Measurements from ENCODE around the gene TACSTD2.
"Not testable (repeated sequence)": the region's sequence is repeated elsewhere in the genome, so short reads cannot be mapped to it uniquely, and the experiment has no call there.

Gene TACSTD2, protein sequence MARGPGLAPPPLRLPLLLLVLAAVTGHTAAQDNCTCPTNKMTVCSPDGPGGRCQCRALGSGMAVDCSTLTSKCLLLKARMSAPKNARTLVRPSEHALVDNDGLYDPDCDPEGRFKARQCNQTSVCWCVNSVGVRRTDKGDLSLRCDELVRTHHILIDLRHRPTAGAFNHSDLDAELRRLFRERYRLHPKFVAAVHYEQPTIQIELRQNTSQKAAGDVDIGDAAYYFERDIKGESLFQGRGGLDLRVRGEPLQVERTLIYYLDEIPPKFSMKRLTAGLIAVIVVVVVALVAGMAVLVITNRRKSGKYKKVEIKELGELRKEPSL

DNA sequence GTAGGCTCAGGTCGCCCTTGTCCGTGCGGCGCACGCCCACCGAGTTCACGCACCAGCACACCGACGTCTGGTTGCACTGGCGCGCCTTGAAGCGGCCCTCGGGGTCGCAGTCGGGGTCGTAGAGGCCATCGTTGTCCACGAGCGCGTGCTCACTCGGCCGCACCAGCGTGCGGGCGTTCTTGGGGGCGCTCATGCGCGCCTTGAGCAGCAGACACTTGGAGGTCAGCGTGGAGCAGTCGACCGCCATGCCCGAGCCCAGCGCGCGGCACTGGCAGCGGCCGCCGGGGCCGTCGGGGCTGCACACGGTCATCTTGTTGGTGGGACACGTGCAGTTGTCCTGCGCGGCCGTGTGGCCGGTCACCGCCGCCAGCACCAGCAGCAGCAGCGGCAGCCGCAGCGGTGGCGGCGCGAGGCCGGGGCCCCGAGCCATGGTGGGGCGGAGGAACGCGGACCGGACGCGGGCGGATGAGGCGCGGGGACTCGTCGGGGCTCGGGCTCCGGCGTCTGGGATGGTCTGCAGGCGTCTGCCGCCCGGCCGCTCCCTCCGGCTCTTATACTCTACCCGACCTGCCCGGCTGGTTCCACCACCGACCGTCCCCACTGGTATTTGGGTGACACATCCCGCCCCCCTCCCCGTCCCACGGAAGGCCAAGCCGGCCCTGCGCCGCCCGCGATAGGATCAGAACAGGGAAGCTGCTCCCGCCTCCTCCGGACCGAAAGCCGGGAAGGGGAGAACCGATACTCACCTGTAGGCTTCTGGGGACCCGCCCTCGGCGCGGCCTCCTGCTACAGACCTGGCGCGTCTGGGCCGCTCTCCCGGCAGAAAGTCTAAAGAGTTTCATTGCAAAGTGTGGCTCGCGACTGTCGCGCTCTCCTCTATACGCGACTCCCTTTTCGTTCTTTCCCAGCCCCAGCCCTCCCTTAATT, at the start of gene TACSTD2:
TACSTD2 (minus strand) TSS at position 526 of the 927 bp plus-strand sequence; CDS start at position 430, 96 bp downstream.
- no peaks in the 10 kb centered on the region for H4K20me1 ChIP-seq (ENCODE audit: control insufficient read depth, insufficient read depth, low read depth, low read length)
- H3K27ac ChIP-seq (ENCODE audit: low read depth, low read length), result no peak within 1 kb of the TSS
- TF ChIP-seq EZH2phosphoT487 (IDR thresholded peaks at IDR 0.05; ENCODE audit: borderline replicate concordance, low read length), result no peak
- TF ChIP-seq, protein P1, sequence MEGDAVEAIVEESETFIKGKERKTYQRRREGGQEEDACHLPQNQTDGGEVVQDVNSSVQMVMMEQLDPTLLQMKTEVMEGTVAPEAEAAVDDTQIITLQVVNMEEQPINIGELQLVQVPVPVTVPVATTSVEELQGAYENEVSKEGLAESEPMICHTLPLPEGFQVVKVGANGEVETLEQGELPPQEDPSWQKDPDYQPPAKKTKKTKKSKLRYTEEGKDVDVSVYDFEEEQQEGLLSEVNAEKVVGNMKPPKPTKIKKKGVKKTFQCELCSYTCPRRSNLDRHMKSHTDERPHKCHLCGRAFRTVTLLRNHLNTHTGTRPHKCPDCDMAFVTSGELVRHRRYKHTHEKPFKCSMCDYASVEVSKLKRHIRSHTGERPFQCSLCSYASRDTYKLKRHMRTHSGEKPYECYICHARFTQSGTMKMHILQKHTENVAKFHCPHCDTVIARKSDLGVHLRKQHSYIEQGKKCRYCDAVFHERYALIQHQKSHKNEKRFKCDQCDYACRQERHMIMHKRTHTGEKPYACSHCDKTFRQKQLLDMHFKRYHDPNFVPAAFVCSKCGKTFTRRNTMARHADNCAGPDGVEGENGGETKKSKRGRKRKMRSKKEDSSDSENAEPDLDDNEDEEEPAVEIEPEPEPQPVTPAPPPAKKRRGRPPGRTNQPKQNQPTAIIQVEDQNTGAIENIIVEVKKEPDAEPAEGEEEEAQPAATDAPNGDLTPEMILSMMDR (IDR thresholded peaks at IDR 0.05; ENCODE audit: low read depth, low read length, poor library complexity, severe bottlenecking), result no peak
- no peaks in the 10 kb centered on the region for H3K4me1 ChIP-seq (ENCODE audit: control insufficient read depth, low read length)
- no peaks in the 10 kb centered on the region for H3K9me2 ChIP-seq (replicated peaks; ENCODE audit: control insufficient read depth, low read length)
- H3K79me2 ChIP-seq (ENCODE audit: control insufficient read depth, low read length), result no peaks in the 10 kb centered on the region
- no peaks in the 10 kb centered on the region for H3F3A ChIP-seq (ENCODE audit: control insufficient read depth, insufficient read depth)
- H3K27me3 ChIP-seq (ENCODE audit: control insufficient read depth, low read length), result peaks cover 15% of the 10 kb centered on the region
- no peaks in the 10 kb centered on the region for H3K36me3 ChIP-seq (ENCODE audit: control insufficient read depth, low read length)
- no peak within 1 kb of the TSS for H3K4me2 ChIP-seq (ENCODE audit: low read length)
- no peaks in the 10 kb centered on the region for H3K9me3 ChIP-seq (ENCODE audit: control insufficient read depth, insufficient read depth, low read length)
- no peak within 1 kb of the TSS for H3K4me3 ChIP-seq (ENCODE audit: low read length)

DNA sequence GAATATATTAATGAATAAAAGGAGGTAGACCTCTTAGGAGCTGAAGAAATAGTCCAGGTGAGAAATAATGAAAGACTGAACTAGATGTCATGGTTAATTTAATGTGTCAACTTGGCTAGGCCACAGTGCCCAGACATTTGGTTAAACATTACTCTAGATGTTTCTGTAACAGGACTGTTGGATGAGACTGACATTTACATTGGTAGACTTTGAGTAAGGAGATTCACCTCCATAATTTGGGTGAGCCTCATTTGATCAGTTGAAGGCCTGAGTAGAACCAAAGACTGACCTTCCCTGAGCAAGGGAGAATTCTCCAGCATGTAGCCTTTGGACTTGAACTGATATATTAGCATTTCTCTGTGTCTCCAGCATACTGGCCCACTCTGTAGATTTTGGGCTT, 49.2 kb upstream of the TACSTD2 start:
- Histone ChIP-seq H3K4me1 (ENCODE audit: control insufficient read depth, low read length) (no peaks in the 10 kb centered on the region), H3K27me3 (ENCODE audit: control insufficient read depth, low read length) (no peaks in the 10 kb centered on the region), H3K9me2 (replicated peaks; ENCODE audit: control insufficient read depth, low read length) (no peaks in the 10 kb centered on the region), H3K79me2 (ENCODE audit: control insufficient read depth, low read length) (no peaks in the 10 kb centered on the region), H3K4me3 (ENCODE audit: low read length) (no peak overlapping the region), H3K9me3 (ENCODE audit: control insufficient read depth, insufficient read depth, low read length) (no peaks in the 10 kb centered on the region), H3K27ac (ENCODE audit: low read depth, low read length) (no peak overlapping the region), H3K36me3 (ENCODE audit: control insufficient read depth, low read length) (no peaks in the 10 kb centered on the region), H3K4me2 (ENCODE audit: low read length) (no peak overlapping the region), H4K20me1 (ENCODE audit: control insufficient read depth, insufficient read depth, low read depth, low read length) (no peaks in the 10 kb centered on the region), H3F3A (ENCODE audit: control insufficient read depth, insufficient read depth) (no peaks in the 10 kb centered on the region)
- no peak for TF ChIP-seq EZH2phosphoT487 (IDR thresholded peaks at IDR 0.05; ENCODE audit: borderline replicate concordance, low read length)
- TF ChIP-seq, protein P1 (IDR thresholded peaks at IDR 0.05; ENCODE audit: low read depth, low read length, poor library complexity, severe bottlenecking), result no peak

DNA sequence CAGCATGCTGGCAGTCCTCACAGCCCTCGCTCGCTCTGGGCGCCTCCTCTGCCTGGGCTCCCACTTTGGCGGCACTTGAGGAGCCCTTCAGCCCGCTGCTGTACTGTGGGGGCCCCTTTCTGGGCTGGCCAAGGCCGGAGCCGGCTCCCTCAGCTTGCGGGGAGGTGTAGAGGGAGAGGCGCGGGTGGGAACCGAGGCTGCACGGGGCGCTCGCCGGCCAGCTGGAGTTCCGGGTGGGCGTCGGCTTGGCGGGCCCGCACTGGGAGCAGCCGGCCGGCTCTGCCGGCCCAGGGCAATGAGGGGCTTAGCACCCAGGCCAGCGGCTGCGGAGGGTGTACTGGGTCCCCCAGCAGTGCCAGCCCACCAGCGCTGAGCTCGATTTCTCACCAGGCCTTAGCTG, 46.2 kb upstream of the TACSTD2 start:
- H3K4me1 ChIP-seq (ENCODE audit: control insufficient read depth, low read length); H3K4me2 ChIP-seq (ENCODE audit: low read length); H3F3A ChIP-seq (ENCODE audit: control insufficient read depth, insufficient read depth); H3K27ac ChIP-seq (ENCODE audit: low read depth, low read length); H4K20me1 ChIP-seq (ENCODE audit: control insufficient read depth, insufficient read depth, low read depth, low read length); H3K36me3 ChIP-seq (ENCODE audit: control insufficient read depth, low read length); H3K79me2 ChIP-seq (ENCODE audit: control insufficient read depth, low read length); H3K4me3 ChIP-seq (ENCODE audit: low read length); H3K9me3 ChIP-seq (ENCODE audit: control insufficient read depth, insufficient read depth, low read length); H3K9me2 ChIP-seq (replicated peaks; ENCODE audit: control insufficient read depth, low read length); H3K27me3 ChIP-seq (ENCODE audit: control insufficient read depth, low read length): not testable (repeated sequence)

DNA sequence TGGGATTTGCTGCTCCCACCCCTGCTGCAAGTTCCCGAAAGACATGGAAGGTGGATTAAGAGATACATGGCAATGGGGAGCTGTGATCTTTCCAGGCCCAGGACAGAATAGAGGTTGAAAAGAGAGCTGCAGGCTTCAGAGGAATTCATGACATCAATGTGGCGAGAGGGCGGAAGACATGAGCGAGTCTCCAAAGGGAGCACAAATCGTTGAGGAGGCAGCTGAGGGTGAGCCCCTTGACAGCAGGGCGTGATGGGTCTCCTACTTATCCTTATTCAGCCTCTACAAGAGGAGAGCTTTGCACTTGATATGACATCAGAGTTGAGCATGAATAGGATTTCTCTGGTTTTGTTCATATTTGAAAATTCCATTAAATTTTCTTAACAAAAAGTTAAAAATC, 45.5 kb upstream of the TACSTD2 start:
- Histone ChIP-seq H3K4me3 (ENCODE audit: low read length) (no peak overlapping the region), H4K20me1 (ENCODE audit: control insufficient read depth, insufficient read depth, low read depth, low read length) (no peaks in the 10 kb centered on the region), H3K27me3 (ENCODE audit: control insufficient read depth, low read length) (no peaks in the 10 kb centered on the region), H3K79me2 (ENCODE audit: control insufficient read depth, low read length) (no peaks in the 10 kb centered on the region), H3K9me3 (ENCODE audit: control insufficient read depth, insufficient read depth, low read length) (no peaks in the 10 kb centered on the region), H3K9me2 (replicated peaks; ENCODE audit: control insufficient read depth, low read length) (no peaks in the 10 kb centered on the region), H3K36me3 (ENCODE audit: control insufficient read depth, low read length) (no peaks in the 10 kb centered on the region), H3K4me1 (ENCODE audit: control insufficient read depth, low read length) (no peaks in the 10 kb centered on the region), H3F3A (ENCODE audit: control insufficient read depth, insufficient read depth) (no peaks in the 10 kb centered on the region), H3K4me2 (ENCODE audit: low read length) (no peak overlapping the region), H3K27ac (ENCODE audit: low read depth, low read length) (no peak overlapping the region)
- no peak for TF ChIP-seq EZH2phosphoT487 (IDR thresholded peaks at IDR 0.05; ENCODE audit: borderline replicate concordance, low read length)
- TF ChIP-seq, protein P1 (IDR thresholded peaks at IDR 0.05; ENCODE audit: low read depth, low read length, poor library complexity, severe bottlenecking), result no peak
